GM21381 (cell line): Measurements from ENCODE around the gene SEH1L.
"Not testable (repeated sequence)": the region's sequence is repeated elsewhere in the genome, so short reads cannot be mapped to it uniquely, and the experiment has no call there.

Experiments
- ATAC-seq: cut with Tn5 transposase; IDR thresholded peaks from one replicate; pipeline ENCODE4 v1.9.1; 2021; ENCODE audit warnings: mild to moderate bottlenecking, moderate library complexity; ENCODE audit not compliant: unreplicated experiment

SEH1L gene

GRCh38 chr18:12995424-12995823, 47.6 kb downstream of the SEH1L start:
- ATAC-seq = no peak

DNA sequence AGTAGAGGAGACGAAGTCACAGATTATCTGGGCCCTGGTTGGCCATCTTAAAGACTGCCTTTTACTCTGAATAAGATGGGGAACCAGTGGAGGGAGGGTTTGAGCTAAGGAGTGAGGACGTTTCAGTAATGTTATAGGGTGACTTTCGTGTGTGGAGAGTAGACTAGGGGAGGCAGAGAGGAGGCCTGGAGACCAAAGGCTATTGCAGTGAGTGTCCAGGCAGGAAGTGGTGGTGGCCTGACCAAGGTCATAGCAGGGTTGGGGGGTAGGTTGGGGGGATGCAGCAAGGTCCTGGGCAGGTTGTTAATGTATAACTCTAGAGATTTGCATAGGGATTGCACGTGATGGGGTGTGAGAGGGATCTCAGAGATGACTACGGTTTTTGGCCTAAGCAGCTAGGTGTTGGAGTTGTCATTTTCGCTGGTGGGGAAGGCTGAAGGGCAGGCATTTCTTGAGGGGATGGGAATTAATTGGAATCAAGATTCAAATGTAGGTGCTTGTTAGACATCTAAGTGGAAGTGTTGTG, 48.2 kb downstream of the SEH1L start:
- no peak for ATAC-seq

GRCh38 chr18:12996661-12997292, 49.0 kb downstream of the SEH1L start:
- no peak for ATAC-seq

GRCh38 chr18:12997330-12997729, 49.5 kb downstream of the SEH1L start:
- ATAC-seq = not testable (repeated sequence)

DNA sequence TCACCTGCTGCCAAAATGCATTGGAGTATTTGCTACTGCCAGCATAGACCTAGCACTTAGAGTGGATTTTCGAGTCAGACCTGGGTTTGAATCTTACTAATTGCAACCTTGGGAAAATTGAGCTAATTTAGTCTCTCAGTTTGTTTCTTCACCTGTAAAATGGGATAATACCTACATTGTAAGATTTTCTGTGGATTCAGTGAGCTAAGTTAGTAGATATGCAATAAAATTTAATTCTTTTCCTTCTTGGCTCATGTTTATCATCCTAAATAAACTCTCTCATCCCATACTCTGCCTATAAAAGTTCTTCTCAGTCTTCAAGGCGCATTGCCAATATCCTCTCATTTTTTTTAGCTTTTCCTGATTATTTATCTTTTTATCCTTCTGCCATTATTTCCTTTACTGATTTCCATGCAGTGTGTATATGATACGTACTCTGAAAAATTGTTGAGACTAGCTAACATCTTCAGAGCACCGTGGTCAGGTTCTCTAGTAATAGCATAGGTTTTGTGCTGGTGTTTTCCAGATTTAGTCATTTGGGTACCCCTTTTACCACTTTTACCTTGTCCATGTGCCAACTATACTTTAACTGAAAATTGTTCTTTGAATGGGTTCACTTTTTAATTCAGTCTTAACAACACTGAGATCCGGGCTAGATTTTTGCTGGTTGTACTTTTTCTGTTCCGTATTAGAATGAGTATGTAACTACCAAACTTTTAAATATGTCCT, 50.7 kb downstream of the SEH1L start:
- ATAC-seq = peak; percentile 50

DNA sequence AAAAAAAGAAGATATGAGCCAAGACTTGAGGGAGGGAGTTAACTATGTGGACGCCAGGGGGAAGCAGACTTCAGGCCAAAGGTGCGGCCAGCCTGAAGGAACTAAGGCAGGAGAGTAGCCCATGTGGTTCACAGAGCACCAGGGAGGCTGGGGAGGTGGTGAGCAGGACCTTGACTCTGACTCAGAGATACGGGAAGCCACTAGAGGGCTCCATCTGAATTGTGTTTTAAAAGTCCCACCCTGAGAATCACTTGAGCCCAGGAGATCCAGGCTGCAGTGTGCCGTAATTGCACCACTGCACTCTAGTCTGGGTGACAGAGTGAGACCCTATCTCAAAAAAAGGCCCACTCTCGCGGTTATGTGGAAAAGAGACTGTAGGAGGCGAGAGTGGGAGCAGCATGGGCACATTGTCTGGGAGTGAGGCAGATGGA, 55.7 kb downstream of the SEH1L start:
- ATAC-seq = no peak

DNA sequence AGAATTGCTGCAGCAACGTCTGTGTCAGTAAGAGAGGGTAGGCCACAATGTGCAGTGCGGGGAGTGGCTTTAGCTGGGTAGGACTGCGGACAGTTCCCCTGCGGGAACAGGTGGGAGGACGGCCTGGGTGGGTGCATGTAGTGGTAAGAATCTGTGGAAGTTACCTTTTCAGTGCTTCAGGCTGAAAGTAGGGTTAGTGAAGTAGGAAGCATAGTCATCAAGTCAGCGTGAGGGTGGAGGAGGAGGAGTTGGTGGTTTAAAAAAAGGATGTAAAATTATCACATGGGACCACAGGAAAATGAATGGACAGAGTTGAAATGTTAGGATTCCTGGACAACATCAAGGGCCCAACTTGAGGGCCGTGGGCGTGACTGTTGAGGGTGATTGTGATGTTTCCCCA, 56.6 kb downstream of the SEH1L start:
- ATAC-seq = no peak

DNA sequence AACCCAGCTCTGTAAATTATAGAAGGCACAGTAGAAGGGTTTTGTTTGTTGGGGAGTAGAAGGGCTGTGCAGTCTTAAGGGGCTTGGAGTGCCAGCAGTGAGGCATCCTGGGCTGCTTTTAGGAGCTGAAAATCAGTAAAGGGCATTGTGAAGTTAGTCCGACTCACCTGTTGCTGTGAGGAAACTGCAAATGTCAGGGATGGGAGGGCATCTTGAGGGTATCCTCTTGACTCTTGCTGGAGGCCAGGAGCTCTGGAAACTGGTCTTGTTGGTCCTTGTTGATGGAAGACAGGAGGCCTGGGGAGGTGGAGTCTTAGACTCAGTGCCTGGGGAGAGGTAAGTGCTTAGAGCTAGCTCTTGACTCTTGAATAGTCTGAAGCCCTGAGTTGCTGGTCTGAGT, 57.5 kb downstream of the SEH1L start:
- ATAC-seq = no peak

- ATAC-seq = no peak
Observed at GRCh38 chr18:13006531-13007247, 58.9 kb downstream of the SEH1L start.

DNA sequence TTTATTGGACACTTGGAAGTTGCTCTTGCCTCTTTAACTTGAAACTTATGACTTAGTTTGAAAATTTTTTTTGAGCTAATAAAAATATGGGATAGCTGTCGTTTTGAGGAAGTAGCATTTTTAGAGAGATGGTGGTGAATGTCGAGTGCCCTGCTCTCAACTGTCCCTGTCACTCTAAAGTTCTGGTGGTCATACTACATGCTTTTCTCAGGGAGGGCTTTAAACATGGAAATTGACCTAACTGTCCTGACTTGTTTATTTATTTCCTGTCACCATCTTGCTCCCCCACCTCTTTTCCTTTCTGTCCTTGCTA, 59.4 kb downstream of the SEH1L start:
- no peak for ATAC-seq

DNA sequence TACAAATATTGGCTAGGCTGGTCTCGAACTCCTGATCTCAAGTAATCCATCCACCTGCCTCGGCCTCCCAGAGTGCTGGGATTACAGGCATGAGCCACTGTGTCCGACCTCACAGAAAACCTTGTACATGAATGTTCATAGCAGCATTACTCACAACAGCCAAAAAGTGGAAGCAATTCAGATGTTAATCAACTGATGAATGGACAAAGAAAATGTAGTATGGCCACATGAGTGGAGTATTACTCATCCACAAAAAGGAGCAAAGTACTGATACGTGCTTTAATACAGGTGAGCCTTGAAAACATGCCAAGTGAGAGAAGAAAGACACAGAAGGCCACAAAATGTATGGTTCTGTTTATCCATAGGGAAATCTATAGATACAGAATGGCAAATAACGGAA, 63.9 kb downstream of the SEH1L start:
- no peak for ATAC-seq

- ATAC-seq = no peak
Observed at GRCh38 chr18:13014232-13014631, 66.4 kb downstream of the SEH1L start.

DNA sequence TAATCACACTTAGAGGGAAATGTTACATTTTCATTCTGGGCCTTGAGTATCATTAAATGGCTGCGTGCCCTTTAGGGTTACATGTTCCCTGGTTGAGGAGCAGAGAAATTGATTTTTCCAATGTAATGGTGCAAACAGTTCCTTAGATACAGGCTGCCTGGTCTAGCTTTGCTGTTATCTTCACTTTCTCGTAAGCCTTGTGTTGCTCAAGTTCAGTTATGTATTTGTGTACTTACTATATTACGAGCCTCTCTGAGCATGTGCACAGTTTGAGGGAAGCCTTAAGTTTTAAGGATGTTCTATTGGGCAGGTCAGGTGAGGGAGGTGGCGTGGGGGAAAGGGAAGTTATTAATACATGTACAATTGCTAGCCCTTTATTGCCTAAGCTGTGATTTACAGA, 67.0 kb downstream of the SEH1L start:
- ATAC-seq = no peak

DNA sequence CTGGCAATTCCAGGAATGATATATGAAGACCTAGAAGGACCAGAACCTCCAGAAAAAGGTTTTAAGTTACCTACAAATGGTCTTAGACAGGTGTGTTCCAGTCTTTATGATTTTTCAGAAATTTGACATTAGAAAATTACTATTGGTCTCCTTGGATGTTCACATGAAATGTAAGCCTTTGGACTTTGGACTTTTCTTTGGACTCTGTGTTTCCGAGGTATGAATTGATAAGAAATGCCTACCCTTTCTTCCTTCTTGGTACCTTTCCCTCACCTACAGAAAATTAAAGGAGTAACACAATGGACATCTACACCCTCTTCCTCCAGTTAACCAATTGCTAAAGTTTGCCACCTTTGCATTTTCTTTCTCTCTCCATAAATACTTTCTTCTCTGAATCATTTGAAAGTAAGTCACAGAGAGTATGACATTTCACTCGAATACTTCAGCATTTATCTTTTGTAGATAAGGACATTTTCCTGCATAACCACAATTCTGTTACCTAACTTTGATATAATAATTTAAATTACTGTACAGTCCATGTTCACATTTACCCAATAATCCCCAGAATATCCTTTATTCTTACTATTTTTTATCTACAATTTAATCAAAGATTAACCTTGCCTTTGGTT, 69.5 kb downstream of the SEH1L start:
- no peak for ATAC-seq

GRCh38 chr18:13018374-13018773, 70.6 kb downstream of the SEH1L start:
- no peak for ATAC-seq

DNA sequence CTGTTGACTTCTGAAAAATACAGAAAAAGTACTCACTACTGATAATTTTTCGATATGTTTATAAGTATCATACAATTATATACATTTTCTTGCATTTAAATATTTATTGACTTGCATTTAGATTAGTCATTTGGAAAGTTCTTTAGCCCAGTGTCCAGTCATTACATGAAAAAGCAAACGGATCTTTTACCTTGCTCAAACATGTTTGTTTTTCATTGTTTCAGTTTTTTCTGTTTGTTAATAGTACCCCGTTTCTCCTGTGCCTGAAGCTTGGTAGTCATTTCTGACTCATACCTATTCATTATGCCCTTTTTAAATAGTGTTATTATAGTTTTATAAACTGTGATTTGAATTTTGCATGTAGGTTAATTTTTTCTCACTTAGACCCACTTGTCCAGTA, 71.5 kb downstream of the SEH1L start:
- peak; percentile 62 for ATAC-seq

- ATAC-seq = no peak
Observed at GRCh38 chr18:13022644-13023043, 74.8 kb downstream of the SEH1L start.

- no peak for ATAC-seq
Observed at GRCh38 chr18:13025233-13025632, 77.4 kb downstream of the SEH1L start.

DNA sequence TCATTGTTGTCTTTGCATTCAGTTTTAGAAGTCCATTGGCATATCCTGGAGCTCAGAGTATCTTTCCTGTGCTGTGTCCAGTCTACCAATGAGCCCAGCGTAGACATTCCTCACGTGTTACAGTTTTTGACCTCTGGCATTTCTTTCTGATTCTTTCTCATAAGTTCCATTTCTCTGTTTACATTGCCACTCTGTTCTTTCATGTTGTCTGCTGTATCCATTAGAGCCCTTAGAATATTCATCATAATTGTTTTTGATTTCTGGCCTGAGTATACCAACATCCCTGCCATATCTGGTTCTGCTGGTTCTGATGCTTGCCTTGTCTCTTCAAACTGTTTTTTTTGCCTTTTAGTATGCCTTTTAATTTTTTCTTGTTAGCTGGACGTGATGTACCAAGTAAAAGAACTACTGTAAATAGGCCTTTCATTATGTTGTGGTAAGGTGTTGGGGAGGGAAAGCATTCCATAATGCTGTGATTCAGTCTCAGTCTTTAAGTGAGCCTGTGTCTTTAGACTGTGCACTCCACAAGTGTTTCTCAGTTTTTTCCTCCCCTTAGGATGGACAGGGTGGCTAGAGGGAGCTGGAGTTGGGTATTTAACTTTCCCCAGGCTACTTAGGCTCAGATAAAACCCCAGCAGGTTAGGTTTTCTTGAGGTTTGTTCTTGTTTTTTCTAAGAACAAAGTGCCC, 78.9 kb downstream of the SEH1L start:
- no peak for ATAC-seq

DNA sequence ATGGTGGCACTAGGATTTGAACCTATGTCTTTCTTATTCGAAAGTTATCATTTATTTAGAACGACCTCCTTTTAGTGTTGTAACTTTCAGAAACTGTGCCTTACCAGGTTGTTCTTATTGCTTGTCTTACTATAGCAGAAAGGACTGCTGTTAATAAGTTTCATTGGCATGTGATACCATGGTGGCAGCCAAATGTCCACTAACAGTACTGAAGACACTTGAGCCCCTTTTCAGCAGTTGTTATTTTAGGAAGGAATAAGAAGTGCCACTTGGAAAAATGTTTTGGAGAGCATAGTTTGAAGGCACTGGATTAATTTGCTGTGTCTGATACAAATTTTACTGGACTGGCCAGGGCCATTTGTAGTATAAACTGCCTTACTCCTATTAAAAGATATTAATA, 81.1 kb downstream of the SEH1L start:
- no peak for ATAC-seq

DNA sequence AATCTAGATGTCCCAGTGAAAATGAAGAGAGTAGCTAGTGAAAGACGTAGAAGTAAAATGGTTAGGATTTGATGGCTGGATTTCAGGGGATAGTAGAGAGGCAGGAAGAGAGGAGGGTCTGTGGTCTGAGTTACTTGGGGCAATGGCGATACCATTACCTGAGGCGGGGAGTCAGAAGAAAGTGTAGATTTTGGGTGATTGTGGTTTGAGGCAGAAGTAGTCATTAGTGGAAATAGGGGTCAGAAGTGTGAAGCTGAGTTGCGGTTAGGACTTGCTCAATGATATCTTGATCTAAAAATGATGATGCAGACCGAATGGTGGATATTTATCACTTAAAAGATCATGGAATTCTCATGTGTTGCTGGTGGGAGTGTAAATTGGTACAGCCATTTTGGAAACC, 84.4 kb downstream of the SEH1L start:
- no peak for ATAC-seq
